SU-DHL-6 (cell line): ENCODE measurements around the gene RAP1GAP2.

Experiments used
- H2AFZ ChIP-seq: fragments of 200-600 bp; sonication (generic); 2 replicates; pipeline ENCODE4 v1.6.1; 2014; ENCODE audit warnings: low read depth, mild to moderate bottlenecking, moderate library complexity, mixed read lengths, antibody characterized with exemption, low read length; ENCODE audit not compliant: severe bottlenecking
- H3F3A ChIP-seq: fragments of 200-600 bp; shearing (Covaris generic); 2 replicates; pipeline ENCODE4 v1.6.0; 2016; ENCODE audit warnings: antibody characterized with exemption, mild to moderate bottlenecking; ENCODE audit not compliant: insufficient read depth
- H3K27ac ChIP-seq: fragments of 200-600 bp; sonication (generic); 2 replicates; pipeline ENCODE4 v1.5.1; 2016; ENCODE audit warnings: low read depth, mild to moderate bottlenecking, low read length, moderate library complexity, mixed read lengths
- H3K27me3 ChIP-seq: fragments of 200-600 bp; sonication (generic), shearing (Covaris generic); 2 replicates; pipeline ENCODE4 v1.6.0; 2014; ENCODE audit warnings: mild to moderate bottlenecking, low read length
- H3K36me3 ChIP-seq: fragments of 200-600 bp; sonication (generic); 2 replicates; pipeline ENCODE4 v1.6.1; 2014; ENCODE audit warnings: mild to moderate bottlenecking, low read length, mixed read lengths
- H3K4me2 ChIP-seq: fragments of 300-600, 200-600 bp; shearing (Covaris generic), sonication (generic); 2 replicates; pipeline ENCODE4 v1.6.0; 2014; ENCODE audit warnings: low read length, low read depth, mild to moderate bottlenecking; ENCODE audit not compliant: poor library complexity, severe bottlenecking
- H3K4me3 ChIP-seq: fragments of 200-600 bp; sonication (generic); 2 replicates; pipeline ENCODE4 v1.5.1; 2014; ENCODE audit warnings: antibody characterized with exemption, low read length, mild to moderate bottlenecking, mixed read lengths; ENCODE audit not compliant: insufficient read depth, poor library complexity, severe bottlenecking
- H3K79me2 ChIP-seq: fragments of 200-600 bp; sonication (generic); 2 replicates; pipeline ENCODE4 v1.6.1; 2014; ENCODE audit warnings: mild to moderate bottlenecking, low read length, moderate library complexity; ENCODE audit not compliant: insufficient read depth
- H3K9ac ChIP-seq: fragments of 200-600 bp; sonication (generic); 2 replicates; pipeline ENCODE4 v1.7.0; 2014; ENCODE audit warnings: mild to moderate bottlenecking, low read length
- H3K9me2 ChIP-seq: fragments of 200-600 bp; sonication (generic); replicated peaks from 2 replicates; pipeline ENCODE4 v1.6.1; 2014; ENCODE audit warnings: low read length; ENCODE audit not compliant: insufficient read depth
- H3K9me3 ChIP-seq: fragments of 200-600 bp; sonication (generic); 2 replicates; pipeline ENCODE4 v1.6.1; 2014; ENCODE audit warnings: low read length, mixed read lengths; ENCODE audit not compliant: insufficient read depth
- H4K20me1 ChIP-seq: fragments of 200-600 bp; sonication (generic); 2 replicates; pipeline ENCODE4 v1.6.1; 2014; ENCODE audit warnings: low read depth, mild to moderate bottlenecking, antibody characterized with exemption, low read length, moderate library complexity, mixed read lengths
- CTCF ChIP-seq: fragments of 200-600 bp; sonication (generic); IDR thresholded peaks from one replicate; pipeline ENCODE4 v1.5.1; 2017; ENCODE audit warnings: antibody characterized with exemption, mild to moderate bottlenecking, low read length, moderate library complexity; ENCODE audit not compliant: insufficient read depth, poor library complexity, severe bottlenecking
- EZH2phosphoT487 ChIP-seq: fragments of 200-600 bp; sonication (generic), shearing (Covaris generic); conservative IDR thresholded peaks from 2 replicates; pipeline ENCODE4 v1.6.1; 2018; ENCODE audit warnings: mild to moderate bottlenecking, antibody characterized with exemption, low read length, moderate library complexity, mixed read lengths

The RAP1GAP2 gene

GRCh38 chr17:2933606-2934005 lies 137.4 kb downstream of the RAP1GAP2 start:
- no peaks in the 10 kb centered on the region for H3K9me2 ChIP-seq
- H3K79me2 ChIP-seq = no peaks in the 10 kb centered on the region
- H2AFZ ChIP-seq = no peak overlapping the region
- H4K20me1 ChIP-seq = no peaks in the 10 kb centered on the region
- no peak for TF ChIP-seq EZH2phosphoT487
- no peak overlapping the region for H3K4me2 ChIP-seq
- H3K27me3 ChIP-seq = no peaks in the 10 kb centered on the region
- no peaks in the 10 kb centered on the region for H3K36me3 ChIP-seq
- no peaks in the 10 kb centered on the region for H3K9me3 ChIP-seq
- H3K9ac ChIP-seq = no peak overlapping the region
- no peak overlapping the region for H3K27ac ChIP-seq
- H3K4me3 ChIP-seq = no peak overlapping the region
- H3F3A ChIP-seq = 0 out of 2 replicates have a peak, but pooled peaks cover 4% of the 10 kb centered on the region

DNA sequence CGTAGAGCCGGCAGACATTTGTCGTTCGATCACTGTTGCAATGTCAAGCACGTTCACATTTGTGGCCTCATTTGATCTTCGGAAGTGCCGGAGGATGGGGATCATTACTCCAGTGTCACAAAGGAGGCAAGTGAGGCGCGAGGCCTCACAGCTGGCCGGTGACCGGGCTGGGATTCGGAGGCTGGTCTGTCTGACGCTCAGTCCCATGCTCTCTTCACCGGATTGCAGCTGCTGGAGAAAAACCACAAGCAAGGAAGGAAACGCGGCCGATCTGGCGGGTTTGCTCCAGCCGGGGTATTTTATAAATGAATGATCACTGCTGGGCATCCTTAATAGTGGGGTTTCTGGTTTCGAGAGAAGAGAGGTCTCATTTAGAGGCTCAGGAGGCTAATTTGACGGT lies 139.4 kb downstream of the RAP1GAP2 start:
- H3K27ac ChIP-seq = no peak overlapping the region
- H3K9me3 ChIP-seq = no peaks in the 10 kb centered on the region
- no peak overlapping the region for H3K4me2 ChIP-seq
- no peaks in the 10 kb centered on the region for H3K79me2 ChIP-seq
- H3K9ac ChIP-seq = no peak overlapping the region
- H3F3A ChIP-seq = 0 out of 2 replicates have a peak, but pooled peaks cover under 1% of the 10 kb centered on the region
- no peak for TF ChIP-seq CTCF
- TF ChIP-seq EZH2phosphoT487 = no peak
- no peak overlapping the region for H3K4me3 ChIP-seq
- no peaks in the 10 kb centered on the region for H3K27me3 ChIP-seq
- no peaks in the 10 kb centered on the region for H3K36me3 ChIP-seq
- H2AFZ ChIP-seq = no peak overlapping the region
- no peaks in the 10 kb centered on the region for H4K20me1 ChIP-seq
- H3K9me2 ChIP-seq = no peaks in the 10 kb centered on the region

DNA sequence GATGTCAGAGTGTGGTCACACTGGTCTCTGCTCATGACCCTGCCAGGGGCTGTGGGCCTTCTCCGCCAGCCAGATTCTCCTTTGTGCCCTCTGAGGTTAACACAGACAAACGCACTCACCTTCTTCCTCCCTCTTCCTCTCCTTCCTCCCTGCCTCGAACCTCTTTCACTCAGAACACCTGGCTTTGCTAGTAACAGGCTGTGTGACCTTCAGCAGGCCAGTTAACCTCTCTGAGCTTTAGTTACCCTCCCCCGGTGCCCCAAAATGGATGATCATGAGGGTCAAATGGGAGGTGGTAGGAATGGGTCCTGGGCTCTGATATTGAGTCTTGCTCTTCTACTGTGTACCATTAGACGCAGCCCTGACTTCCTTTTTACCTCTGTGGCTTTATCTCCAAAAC lies 140.1 kb downstream of the RAP1GAP2 start:
- no peaks in the 10 kb centered on the region for H3K9me2 ChIP-seq
- TF ChIP-seq EZH2phosphoT487 (no peak), CTCF (no peak)
- H3K4me3 ChIP-seq = no peak overlapping the region
- no peaks in the 10 kb centered on the region for H3K79me2 ChIP-seq
- no peak overlapping the region for H3K4me2 ChIP-seq
- H3K36me3 ChIP-seq = no peaks in the 10 kb centered on the region
- H3K27ac ChIP-seq = no peak overlapping the region
- H3K9me3 ChIP-seq = no peaks in the 10 kb centered on the region
- H3K27me3 ChIP-seq = no peaks in the 10 kb centered on the region
- H3F3A ChIP-seq = no peaks in the 10 kb centered on the region
- H3K9ac ChIP-seq = no peak overlapping the region
- no peaks in the 10 kb centered on the region for H4K20me1 ChIP-seq
- no peak overlapping the region for H2AFZ ChIP-seq

DNA sequence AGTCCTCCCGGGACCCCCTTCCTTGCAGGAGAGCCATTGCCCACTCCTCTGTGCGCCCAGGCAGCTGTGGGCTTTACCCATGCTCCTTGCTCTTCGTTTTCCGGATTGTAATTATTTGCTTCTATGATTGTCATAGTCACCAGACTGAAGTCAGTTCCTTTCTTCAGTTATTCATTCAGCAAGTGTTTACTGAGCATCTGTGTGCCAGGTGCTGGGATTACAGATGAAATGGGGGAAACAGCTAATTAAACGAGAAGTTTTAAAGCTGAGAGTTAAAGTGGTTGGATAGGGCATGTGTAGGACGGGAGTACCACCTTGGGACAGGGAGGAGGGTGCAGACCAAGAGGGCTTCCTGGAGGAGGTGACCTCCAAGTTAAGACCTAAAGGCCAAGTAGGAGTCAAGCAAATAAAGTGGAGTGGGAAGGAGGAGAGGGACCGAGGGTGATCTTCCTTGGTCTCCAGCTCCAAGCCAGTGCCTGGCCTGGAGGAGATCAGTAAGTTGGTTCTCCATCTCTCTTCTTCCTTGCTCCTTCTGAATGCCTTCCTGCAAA lies 140.6 kb downstream of the RAP1GAP2 start:
- TF ChIP-seq CTCF (no peak), EZH2phosphoT487 (no peak)
- Histone ChIP-seq H3K79me2 (no peaks in the 10 kb centered on the region), H3F3A (no peaks in the 10 kb centered on the region), H3K9me3 (no peaks in the 10 kb centered on the region), H3K27me3 (no peaks in the 10 kb centered on the region), H3K4me3 (no peak overlapping the region), H3K9me2 (no peaks in the 10 kb centered on the region), H3K4me2 (no peak overlapping the region), H4K20me1 (no peaks in the 10 kb centered on the region), H3K36me3 (no peaks in the 10 kb centered on the region), H3K27ac (no peak overlapping the region), H2AFZ (no peak overlapping the region), H3K9ac (no peak overlapping the region)
